ENCODE measurements around the gene SH3RF1.
"Not testable (repeated sequence)": the region's sequence is repeated elsewhere in the genome, so short reads cannot be mapped to it uniquely, and the experiment has no call there.

Gene SH3RF1

DNA sequence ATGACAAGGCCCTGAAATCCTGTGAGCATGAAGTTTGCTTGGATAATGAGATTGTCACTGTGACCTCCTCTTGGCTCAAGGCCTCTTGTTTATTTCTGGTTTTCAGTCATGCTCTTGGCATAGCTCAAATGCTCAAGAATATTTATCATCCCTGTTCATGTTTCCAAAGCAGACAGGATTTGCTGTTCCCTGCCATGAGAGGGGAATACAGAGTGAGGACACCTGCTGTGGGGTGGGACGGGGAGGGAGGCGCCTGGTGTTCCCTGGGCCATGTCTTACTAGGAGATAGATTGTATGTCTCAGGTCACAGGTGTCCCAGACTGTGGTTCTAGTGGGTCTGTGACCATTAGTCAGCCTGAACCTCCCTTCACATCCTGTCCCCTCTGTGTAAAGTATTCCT is 34.9 kb upstream of the SH3RF1 start:
- TF ChIP-seq, protein P1, sequence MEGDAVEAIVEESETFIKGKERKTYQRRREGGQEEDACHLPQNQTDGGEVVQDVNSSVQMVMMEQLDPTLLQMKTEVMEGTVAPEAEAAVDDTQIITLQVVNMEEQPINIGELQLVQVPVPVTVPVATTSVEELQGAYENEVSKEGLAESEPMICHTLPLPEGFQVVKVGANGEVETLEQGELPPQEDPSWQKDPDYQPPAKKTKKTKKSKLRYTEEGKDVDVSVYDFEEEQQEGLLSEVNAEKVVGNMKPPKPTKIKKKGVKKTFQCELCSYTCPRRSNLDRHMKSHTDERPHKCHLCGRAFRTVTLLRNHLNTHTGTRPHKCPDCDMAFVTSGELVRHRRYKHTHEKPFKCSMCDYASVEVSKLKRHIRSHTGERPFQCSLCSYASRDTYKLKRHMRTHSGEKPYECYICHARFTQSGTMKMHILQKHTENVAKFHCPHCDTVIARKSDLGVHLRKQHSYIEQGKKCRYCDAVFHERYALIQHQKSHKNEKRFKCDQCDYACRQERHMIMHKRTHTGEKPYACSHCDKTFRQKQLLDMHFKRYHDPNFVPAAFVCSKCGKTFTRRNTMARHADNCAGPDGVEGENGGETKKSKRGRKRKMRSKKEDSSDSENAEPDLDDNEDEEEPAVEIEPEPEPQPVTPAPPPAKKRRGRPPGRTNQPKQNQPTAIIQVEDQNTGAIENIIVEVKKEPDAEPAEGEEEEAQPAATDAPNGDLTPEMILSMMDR (IDR thresholded peaks at IDR 0.05) = no peak
- no peak overlapping the region for H3K9ac ChIP-seq
- H3K27me3 ChIP-seq (ENCODE audit: control insufficient read depth, insufficient read depth, low read length) = no peaks in the 10 kb centered on the region
- H3K4me2 ChIP-seq (ENCODE audit: low read length) = no peak overlapping the region
- no peaks in the 10 kb centered on the region for H3K9me3 ChIP-seq (ENCODE audit: control insufficient read depth, low read length)
- no peaks in the 10 kb centered on the region for H3K79me2 ChIP-seq
- H3K4me3 ChIP-seq (ENCODE audit: low read depth, low read length) = no peak overlapping the region
- no peak overlapping the region for H2AFZ ChIP-seq
- no peaks in the 10 kb centered on the region for H3K4me1 ChIP-seq
- no peak overlapping the region for H3K27ac ChIP-seq
- no peaks in the 10 kb centered on the region for H3K36me3 ChIP-seq (ENCODE audit: control insufficient read depth, insufficient read depth, low read length)

DNA sequence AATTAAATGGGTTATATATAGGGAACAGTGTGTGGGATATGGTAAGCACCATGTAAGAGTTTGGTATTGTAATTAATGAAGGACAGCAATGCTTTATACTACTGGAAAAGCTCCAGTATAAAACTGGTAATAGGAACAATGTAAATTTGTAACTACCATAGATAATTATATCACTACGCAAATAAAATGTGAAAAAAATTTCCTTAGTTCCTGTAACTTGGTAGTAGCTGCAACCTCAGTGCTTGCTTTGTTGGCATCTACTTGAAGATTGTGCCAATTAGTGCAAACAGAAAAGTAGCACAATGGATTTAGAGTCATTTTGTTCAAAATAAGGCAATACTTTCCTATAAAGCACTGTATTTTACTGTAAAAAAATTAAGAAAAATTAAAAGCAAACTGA is 34.4 kb upstream of the SH3RF1 start:
- Histone ChIP-seq H3K4me2 (ENCODE audit: low read length) (no peak overlapping the region), H2AFZ (no peak overlapping the region), H3K9me3 (ENCODE audit: control insufficient read depth, low read length) (no peaks in the 10 kb centered on the region), H3K9ac (no peak overlapping the region), H3K27ac (no peak overlapping the region), H3K4me1 (no peaks in the 10 kb centered on the region), H3K79me2 (no peaks in the 10 kb centered on the region), H3K4me3 (ENCODE audit: low read depth, low read length) (no peak overlapping the region), H3K36me3 (ENCODE audit: control insufficient read depth, insufficient read depth, low read length) (no peaks in the 10 kb centered on the region), H3K27me3 (ENCODE audit: control insufficient read depth, insufficient read depth, low read length) (no peaks in the 10 kb centered on the region)
- TF ChIP-seq, protein P1 (IDR thresholded peaks at IDR 0.05) = no peak

DNA sequence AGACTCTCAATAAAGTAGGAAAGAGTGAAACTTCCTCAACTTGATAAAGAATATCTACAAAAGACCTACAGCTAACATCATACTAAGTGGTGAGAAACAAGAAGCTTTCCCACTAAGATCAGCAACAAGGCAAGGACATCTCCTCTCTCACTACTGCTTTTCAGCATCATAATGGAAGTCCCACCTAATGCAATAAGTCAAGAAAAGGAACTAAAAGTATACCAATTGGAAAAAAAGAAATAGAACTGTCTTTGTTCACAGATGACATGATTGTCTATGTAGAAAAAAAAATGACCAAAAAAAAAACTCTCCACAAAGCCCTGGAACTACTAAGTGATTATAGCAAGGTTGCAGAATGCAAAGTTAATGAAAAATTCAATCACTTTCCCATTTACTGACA is 25.1 kb upstream of the SH3RF1 start:
- Histone ChIP-seq H3K27ac (no peak overlapping the region), H3K4me1 (no peaks in the 10 kb centered on the region), H3K9me3 (ENCODE audit: control insufficient read depth, low read length) (no peaks in the 10 kb centered on the region), H3K9ac (no peak overlapping the region), H3K27me3 (ENCODE audit: control insufficient read depth, insufficient read depth, low read length) (no peaks in the 10 kb centered on the region), H3K36me3 (ENCODE audit: control insufficient read depth, insufficient read depth, low read length) (no peaks in the 10 kb centered on the region), H3K79me2 (no peaks in the 10 kb centered on the region), H3K4me2 (ENCODE audit: low read length) (no peak overlapping the region), H3K4me3 (ENCODE audit: low read depth, low read length) (no peak overlapping the region), H2AFZ (no peak overlapping the region)
- TF ChIP-seq, protein P1 (IDR thresholded peaks at IDR 0.05) = no peak

DNA sequence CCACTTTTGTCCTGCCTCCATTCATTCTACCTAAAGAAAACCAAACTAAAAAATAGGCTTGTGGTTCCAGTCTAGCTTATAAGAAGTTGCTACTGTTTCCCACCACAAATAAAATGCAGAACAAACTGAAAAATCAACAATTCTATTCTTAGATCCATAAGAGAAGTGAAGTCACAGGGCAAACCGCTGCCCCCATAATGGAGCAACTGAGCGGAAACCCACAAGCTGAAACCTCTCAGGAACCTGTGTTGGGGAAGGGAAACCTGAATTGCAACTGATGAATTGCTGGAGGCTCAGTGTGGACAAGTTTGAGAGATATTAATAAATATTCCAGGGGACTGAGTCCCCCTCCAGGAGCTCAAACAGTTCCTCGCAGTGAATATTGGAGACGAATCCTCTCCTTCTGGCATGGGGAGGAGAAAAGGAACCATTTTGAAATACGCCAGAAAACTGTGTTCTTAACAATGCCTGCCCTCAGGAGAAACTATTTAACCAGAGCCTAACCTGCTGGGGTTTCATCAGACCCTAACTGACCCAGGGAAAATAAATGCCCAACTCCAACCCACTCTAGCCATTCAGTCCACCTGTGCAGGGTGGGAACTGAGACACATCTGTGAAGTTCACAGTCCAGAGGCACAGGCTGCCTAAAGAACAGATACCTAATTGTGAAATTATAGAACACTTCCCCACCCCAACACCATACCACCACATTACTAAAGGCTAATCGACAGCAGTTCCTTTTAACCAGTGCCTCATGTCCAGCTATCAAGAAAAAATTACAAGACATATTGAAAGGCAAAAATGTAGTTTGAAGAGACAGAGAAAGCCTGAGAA is 22.8 kb upstream of the SH3RF1 start:
- H3K79me2 ChIP-seq = no peaks in the 10 kb centered on the region
- no peak overlapping the region for H3K4me3 ChIP-seq (ENCODE audit: low read depth, low read length)
- H3K27ac ChIP-seq = no peak overlapping the region
- TF ChIP-seq, protein P1 (IDR thresholded peaks at IDR 0.05) = no peak
- H3K4me1 ChIP-seq = no peaks in the 10 kb centered on the region
- no peak overlapping the region for H3K4me2 ChIP-seq (ENCODE audit: low read length)
- no peaks in the 10 kb centered on the region for H3K27me3 ChIP-seq (ENCODE audit: control insufficient read depth, insufficient read depth, low read length)
- H2AFZ ChIP-seq = no peak overlapping the region
- no peak overlapping the region for H3K9ac ChIP-seq
- no peaks in the 10 kb centered on the region for H3K36me3 ChIP-seq (ENCODE audit: control insufficient read depth, insufficient read depth, low read length)
- no peaks in the 10 kb centered on the region for H3K9me3 ChIP-seq (ENCODE audit: control insufficient read depth, low read length)

DNA sequence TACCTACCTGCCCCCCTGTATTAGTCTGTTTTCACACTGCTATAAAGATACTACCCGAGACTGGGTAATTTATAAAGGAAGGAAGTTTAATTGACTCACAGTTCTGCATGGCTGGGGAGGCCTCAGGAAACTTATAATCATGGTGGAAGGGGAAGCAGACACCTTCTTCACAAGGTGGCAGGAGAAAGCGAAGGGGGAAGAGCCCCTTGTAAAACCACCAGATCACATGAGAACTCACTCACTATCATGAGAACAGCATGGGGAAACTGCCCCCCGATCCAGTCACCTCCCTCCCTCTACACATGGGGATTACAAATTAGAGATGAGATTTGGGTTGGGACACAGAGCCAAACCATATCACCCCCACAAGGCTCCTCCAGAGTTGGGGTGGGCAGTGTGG is 17.2 kb upstream of the SH3RF1 start:
- not testable (repeated sequence) for H3K9me3 ChIP-seq (ENCODE audit: control insufficient read depth, low read length); H3K79me2 ChIP-seq; H3K4me1 ChIP-seq; H3K4me3 ChIP-seq (ENCODE audit: low read depth, low read length); H2AFZ ChIP-seq; H3K9ac ChIP-seq; H3K27me3 ChIP-seq (ENCODE audit: control insufficient read depth, insufficient read depth, low read length); H3K4me2 ChIP-seq (ENCODE audit: low read length); H3K36me3 ChIP-seq (ENCODE audit: control insufficient read depth, insufficient read depth, low read length); H3K27ac ChIP-seq
